Right lobe of liver (tissue), 6 donors: ENCODE data around the gene PRPF6. TPM values are rescaled to one million over a fixed set of nuclear protein-coding genes. Genes with fewer than 3 reads are reported as not detected.

ENCODE experiments used
- ATAC-seq, 4 donors: fragments of 200-7000 bp; cut with Tn5 transposase; one replicate each; pipeline ENCODE4 v1.9.1; 2020; ENCODE audit warnings: mild to moderate bottlenecking in 4 of 4, moderate library complexity in 4 of 4
- DNase-seq, 3 donors: peaks; one replicate each; pipeline ENCODE4 v3.0.0-alpha.2; 2020
- H3K27ac ChIP-seq, 3 donors: fragments of 200-600 bp; one replicate each; pipeline ENCODE4 v1.8.0; 2022
- H3K27me3 ChIP-seq, 2 donors: fragments of 200-600 bp; one replicate each; pipeline ENCODE4 v1.8.0; 2022
- H3K36me3 ChIP-seq, 4 donors: fragments of 200-600 bp; sonication (generic) in 1 of 4; one replicate each; pipeline versions ENCODE4 v1.5.1 to v1.8.0; 2017 to 2022; ENCODE audit warnings: control low read depth in 1 of 4
- H3K4me1 ChIP-seq, 4 donors: fragments of 200-600 bp; sonication (generic) in 1 of 4; one replicate each; pipeline versions ENCODE4 v1.5.1 to v1.8.0; 2017 to 2022; ENCODE audit warnings: control low read depth in 1 of 4
- H3K4me3 ChIP-seq, 3 donors: fragments of 200-600 bp; one replicate each; pipeline ENCODE4 v1.8.0; 2022
- H3K9me3 ChIP-seq, 4 donors: fragments of 200-600 bp; sonication (generic) in 1 of 4; one replicate each; pipeline versions ENCODE4 v1.5.1 to v1.8.0; 2017 to 2022; ENCODE audit warnings: control low read depth in 1 of 4
- POLR2A ChIP-seq: fragments of 450-650 bp; IDR thresholded peaks from one replicate; pipeline ENCODE4 v1.6.1; 2017; ENCODE audit warnings: antibody characterized with exemption, mild to moderate bottlenecking
- WGBS: methylation state at CpG from one replicate; pipeline ENCODE4 v1.1.6; 2018; ENCODE audit warnings: low coverage, low lambda C conversion rate; ENCODE audit not compliant: insufficient coverage; ENCODE audit errors: missing lambda C conversion rate; 5-methylcytosine and 5-hydroxymethylcytosine counted together
- intact Hi-C, 2 donors: fragments of 100-400 bp; cut with DNase I; formaldehyde crosslinking; loops; one replicate each; pipeline versions ENCODE4 v1.11.2 to v1.14.1; 2022
- total RNA-seq, 6 experiments: library from RNA; depleted of rRNA in 2 of 6; stranded (reverse); fragments of >200 nt in 2 of 6; fragmentation: NEBNext Ultra II Directional in 3 of 6; extraction: Animal tissue kit (Norgen Biotek cat#: 25700) in 3 of 6; gene quantifications; one replicate each; pipeline versions ENCODE4 v1.1.0 to v1.2.4, GENCODE V29; 2016 to 2023
- TF ChIP-seq, protein P1 (sequence below), 4 donors: fragments of 200-600 bp in 3 of 4; fragments of 450-650 bp in 1 of 4; IDR thresholded peaks; one replicate each; pipeline versions ENCODE4 v1.5.1 to v1.8.0; 2016 to 2022; ENCODE audit warnings: antibody characterized with exemption in 4 of 4, mild to moderate bottlenecking in 2 of 4
- donor health status: DM: no; HTN: yes; CAD: no.
- donor health status: DM: no; HTN: no; CAD: no.
- donor health status: DM: no; HTN: no; CAD: no.
- donor health status: DM: no; HTN: yes; CAD: no.
- donor health status: DM: no; HTN: yes; CAD: no.

Gene PRPF6
- total RNA-seq, 6 experiments from 2014 or later = 21.7 to 28.9 (median 24.4) TPM

DNA sequence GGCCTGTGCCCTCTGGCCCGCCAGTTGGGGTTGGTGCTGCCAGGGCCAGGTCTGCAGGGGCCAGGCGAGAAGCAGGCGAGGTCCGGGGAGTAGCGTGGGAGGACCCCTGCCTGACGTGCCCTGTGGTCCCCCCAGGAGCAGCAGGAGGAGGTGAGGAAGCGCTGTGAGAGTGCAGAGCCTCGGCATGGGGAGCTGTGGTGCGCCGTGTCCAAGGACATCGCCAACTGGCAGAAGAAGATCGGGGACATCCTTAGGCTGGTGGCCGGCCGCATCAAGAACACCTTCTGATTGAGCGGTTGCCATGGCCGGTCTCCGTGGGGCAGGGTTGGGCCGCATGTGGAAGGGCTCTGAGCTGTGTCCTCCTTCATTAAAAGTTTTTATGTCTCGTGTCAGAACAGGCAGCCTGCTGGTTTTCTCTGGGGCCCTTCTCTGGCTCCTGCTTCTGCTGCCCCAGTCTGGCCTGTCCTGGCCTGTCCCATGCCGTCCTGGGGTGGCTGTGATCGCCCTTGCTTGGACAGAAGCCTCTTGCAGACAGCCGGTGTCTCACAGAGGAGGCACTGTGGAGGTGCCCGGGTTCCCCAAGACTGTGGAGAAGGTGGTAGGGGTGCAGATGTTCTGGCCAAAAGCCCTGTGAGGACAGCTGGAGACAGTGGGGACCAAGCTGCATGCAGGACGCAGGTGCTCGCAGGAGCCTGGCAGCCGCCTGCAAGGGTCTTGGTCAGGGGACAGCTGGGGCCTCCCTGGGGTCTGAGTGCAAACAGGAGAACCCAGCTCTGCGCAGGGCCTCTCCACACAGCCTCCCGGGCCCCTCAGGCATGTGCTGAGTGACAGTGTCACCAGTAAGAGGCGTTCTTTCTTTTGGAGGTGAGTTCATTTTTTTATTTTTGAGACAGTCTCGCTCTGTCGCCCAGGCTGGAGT is 52.0 kb downstream of the PRPF6 start:
- ATAC-seq (no peak), DNase-seq (no peak)
- H3K27me3 ChIP-seq = no peaks in the 10 kb centered on the region
- no peak overlapping the region for H3K4me3 ChIP-seq
- H3K27ac ChIP-seq = no peak overlapping the region
- peaks cover 0 to 3% (median 0%) of the 10 kb centered on the region in 4 donors for H3K4me1 ChIP-seq
- no peaks in the 10 kb centered on the region for H3K9me3 ChIP-seq
- WGBS = 72% methylated on average over 3 of the region's 31 CpGs
- intact Hi-C loops = no loop called here
- H3K36me3 ChIP-seq = peaks cover 0 to 45% (median 19%) of the 10 kb centered on the region in 4 donors
- no peak for TF ChIP-seq POLR2A
- TF ChIP-seq, protein P1, sequence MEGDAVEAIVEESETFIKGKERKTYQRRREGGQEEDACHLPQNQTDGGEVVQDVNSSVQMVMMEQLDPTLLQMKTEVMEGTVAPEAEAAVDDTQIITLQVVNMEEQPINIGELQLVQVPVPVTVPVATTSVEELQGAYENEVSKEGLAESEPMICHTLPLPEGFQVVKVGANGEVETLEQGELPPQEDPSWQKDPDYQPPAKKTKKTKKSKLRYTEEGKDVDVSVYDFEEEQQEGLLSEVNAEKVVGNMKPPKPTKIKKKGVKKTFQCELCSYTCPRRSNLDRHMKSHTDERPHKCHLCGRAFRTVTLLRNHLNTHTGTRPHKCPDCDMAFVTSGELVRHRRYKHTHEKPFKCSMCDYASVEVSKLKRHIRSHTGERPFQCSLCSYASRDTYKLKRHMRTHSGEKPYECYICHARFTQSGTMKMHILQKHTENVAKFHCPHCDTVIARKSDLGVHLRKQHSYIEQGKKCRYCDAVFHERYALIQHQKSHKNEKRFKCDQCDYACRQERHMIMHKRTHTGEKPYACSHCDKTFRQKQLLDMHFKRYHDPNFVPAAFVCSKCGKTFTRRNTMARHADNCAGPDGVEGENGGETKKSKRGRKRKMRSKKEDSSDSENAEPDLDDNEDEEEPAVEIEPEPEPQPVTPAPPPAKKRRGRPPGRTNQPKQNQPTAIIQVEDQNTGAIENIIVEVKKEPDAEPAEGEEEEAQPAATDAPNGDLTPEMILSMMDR (IDR thresholded peaks at IDR 0.05) = no peak

DNA sequence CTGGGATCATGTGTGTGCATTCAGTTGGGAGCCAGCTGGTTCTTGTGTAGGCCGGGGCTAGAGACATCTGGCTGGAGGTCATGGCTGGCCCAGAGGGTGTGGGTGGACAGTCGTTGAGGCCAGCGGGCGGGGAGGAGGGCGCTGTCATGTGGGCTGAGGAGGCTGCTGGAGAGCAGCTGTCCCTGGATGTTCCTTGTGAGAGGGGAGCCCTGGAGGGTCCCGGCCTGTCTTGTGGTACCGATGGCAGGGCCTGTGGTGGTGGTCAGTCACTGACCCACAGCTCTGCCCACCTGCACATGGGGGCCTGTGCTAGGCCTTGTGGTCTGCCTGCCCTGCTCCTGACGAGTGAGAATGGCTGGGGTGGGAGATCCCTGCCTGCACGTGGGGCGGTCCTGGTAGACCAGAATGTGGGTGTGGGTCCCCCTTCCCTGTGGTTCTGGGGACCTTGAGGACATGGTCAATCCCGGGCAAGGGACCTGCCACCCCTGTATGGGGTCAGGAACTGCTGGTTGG is 53.1 kb downstream of the PRPF6 start:
- H3K27me3 ChIP-seq = no peaks in the 10 kb centered on the region
- no peak for DNase-seq
- no peak for ATAC-seq
- no peak overlapping the region for H3K4me3 ChIP-seq
- peaks cover 0 to 35% (median 14%) of the 10 kb centered on the region in 4 donors for H3K36me3 ChIP-seq
- no peaks in the 10 kb centered on the region for H3K9me3 ChIP-seq
- no peak for TF ChIP-seq POLR2A
- TF ChIP-seq, protein P1 (IDR thresholded peaks at IDR 0.05) = no peak
- no peak overlapping the region for H3K27ac ChIP-seq
- intact Hi-C loops = no loop called here
- 82% methylated on average over 4 of the region's 11 CpGs for WGBS
- H3K4me1 ChIP-seq = peaks cover 0 to 3% (median 0%) of the 10 kb centered on the region in 4 donors

DNA sequence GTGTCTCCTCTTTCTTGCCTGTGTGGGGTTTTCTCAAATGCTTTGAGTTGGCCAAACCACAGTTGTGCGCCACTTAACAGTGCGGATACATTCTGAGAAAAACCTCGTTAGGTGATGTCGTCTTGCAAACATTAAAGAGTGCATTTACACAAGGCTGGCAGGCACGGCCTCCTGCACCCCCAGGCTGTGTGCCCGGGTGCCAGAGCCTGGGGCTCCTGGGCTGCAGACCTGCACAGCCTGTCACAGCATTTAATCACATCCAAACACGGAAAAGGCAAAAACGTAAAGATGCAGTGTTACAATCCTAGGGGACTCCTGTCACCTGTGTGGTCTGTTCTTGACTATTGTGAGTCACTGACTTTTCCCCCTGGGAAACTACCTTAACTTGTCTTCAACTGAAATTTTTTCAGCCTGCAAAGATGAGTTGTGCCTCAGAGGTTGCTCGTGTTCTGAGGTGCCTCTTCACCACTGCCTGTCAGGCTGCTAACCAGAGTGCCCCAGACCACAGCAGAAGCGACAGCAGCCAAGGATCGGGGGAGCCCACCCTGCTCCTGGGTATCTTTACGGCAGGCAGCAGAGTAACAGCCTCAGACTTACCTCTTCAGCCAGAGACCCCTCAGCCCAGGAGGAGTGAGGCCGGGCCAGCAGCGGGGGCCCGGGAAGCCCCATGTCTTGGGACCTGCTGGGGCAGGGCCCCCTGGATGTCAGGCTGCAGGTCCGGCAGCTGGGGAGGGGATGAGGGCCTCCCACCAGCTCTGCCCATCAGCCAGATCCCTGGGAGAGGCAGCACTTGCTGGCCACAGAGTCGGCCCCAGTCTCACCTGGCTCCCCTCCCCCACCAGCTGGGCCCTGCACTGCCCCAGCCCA is 54.4 kb downstream of the PRPF6 start:
- DNase-seq = no peak
- TF ChIP-seq, protein P1 (IDR thresholded peaks at IDR 0.05) = no peak
- no peak for TF ChIP-seq POLR2A
- Histone ChIP-seq H3K27ac (no peak overlapping the region), H3K27me3 (no peaks in the 10 kb centered on the region), H3K4me3 (no peak overlapping the region), H3K9me3 (no peaks in the 10 kb centered on the region), H3K4me1 (peaks cover 0 to 7% (median 0%) of the 10 kb centered on the region in 4 donors), H3K36me3 (peaks cover 0 to 23% (median 6%) of the 10 kb centered on the region in 4 donors)
- no peak for ATAC-seq
- WGBS = 17% methylated on average over 2 of the region's 17 CpGs
- intact Hi-C loops = no loop called here

DNA sequence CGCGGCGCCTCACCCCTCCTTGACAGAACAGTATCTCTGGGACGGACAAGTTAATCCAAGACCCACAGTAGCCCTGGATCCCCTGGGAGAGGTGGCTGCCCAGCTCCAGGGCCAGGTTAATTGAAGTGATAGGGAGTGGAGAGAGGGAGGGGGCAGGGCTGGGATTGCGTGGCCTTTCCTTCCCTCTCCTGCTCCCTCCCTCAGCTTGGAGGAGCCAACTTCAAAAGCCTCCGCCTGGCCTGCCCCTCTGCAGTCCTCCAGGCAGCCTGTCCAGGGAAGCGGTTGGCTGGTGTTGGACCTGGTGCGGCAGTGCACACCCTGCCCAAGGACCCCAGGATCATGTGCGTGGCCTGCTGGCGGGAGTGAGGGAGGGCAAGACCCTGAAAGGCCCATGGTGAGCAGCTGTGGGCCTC is 55.0 kb downstream of the PRPF6 start, which contains the start of gene C20orf204:
Gene C20orf204 (plus strand): TSS at position 250 of the 413 bp plus-strand sequence. CDS start 142 bp downstream, at position 392.
- H3K27ac ChIP-seq = no peak within 1 kb of the TSS
- no CpG with 5 or more reads among the region's 10 CpGs for WGBS
- TF ChIP-seq, protein P1 (IDR thresholded peaks at IDR 0.05) = no peak
- TF ChIP-seq POLR2A = no peak
- peaks cover 0 to 7% (median 0%) of the 10 kb centered on the region in 4 donors for H3K4me1 ChIP-seq
- no peak for DNase-seq
- ATAC-seq = no peak
- H3K27me3 ChIP-seq = no peaks in the 10 kb centered on the region
- no peaks in the 10 kb centered on the region for H3K9me3 ChIP-seq
- no peak within 1 kb of the TSS for H3K4me3 ChIP-seq
- intact Hi-C loops = no loop called here
- peaks cover 0 to 17% (median 3%) of the 10 kb centered on the region in 4 donors for H3K36me3 ChIP-seq
